Stimulated activated CD4-positive, alpha-beta T cell treated with anti-CD3 and anti-CD28 coated beads, Interleukin-15, amount 100 ng/mL, for 48 hours (primary cell): Measurements from ENCODE around the gene MYO6.
"Not testable (repeated sequence)": the region's sequence is repeated elsewhere in the genome, so short reads cannot be mapped to it uniquely, and the experiment has no call there.

Experiments
- DNase-seq, 2 donors: peaks; one replicate each; pipeline ENCODE4 v3.0.0-alpha.2; 2020; ENCODE audit warnings: low read depth in 2 of 2

MYO6 gene

GRCh38 chr6:75892384-75892783, 143.3 kb downstream of the MYO6 start:
- DNase-seq = no peak

- no peak for DNase-seq
These were observed 144.2 kb downstream of the MYO6 start for GRCh38 chr6:75893058-75893775.

- DNase-seq = no peak
These were observed 144.7 kb downstream of the MYO6 start for GRCh38 chr6:75893776-75894152.

GRCh38 chr6:75896526-75896925, 147.5 kb downstream of the MYO6 start:
- no peak for DNase-seq

- DNase-seq = not testable (repeated sequence)
These were observed 151.2 kb downstream of the MYO6 start for GRCh38 chr6:75900216-75900615.

GRCh38 chr6:75905129-75905528, 156.1 kb downstream of the MYO6 start:
- DNase-seq = not testable (repeated sequence)

GRCh38 chr6:75906871-75907270, 157.8 kb downstream of the MYO6 start:
- no peak for DNase-seq

- DNase-seq = no peak
These were observed 158.4 kb downstream of the MYO6 start for GRCh38 chr6:75907444-75907843.

- no peak for DNase-seq
These were observed 164.0 kb downstream of the MYO6 start for GRCh38 chr6:75913040-75913439.

- no peak for DNase-seq
These were observed 173.2 kb downstream of the MYO6 start for GRCh38 chr6:75922226-75922625.

- DNase-seq = no peak
These were observed 177.5 kb downstream of the MYO6 start for GRCh38 chr6:75926293-75927168.

GRCh38 chr6:75931011-75931680, 182.1 kb downstream of the MYO6 start:
- DNase-seq = no peak

- no peak for DNase-seq
These were observed 183.0 kb downstream of the MYO6 start for GRCh38 chr6:75932067-75932466.

- DNase-seq = no peak
These were observed 184.4 kb downstream of the MYO6 start for GRCh38 chr6:75933387-75933975.

- DNase-seq = peak in 1 of 2 donors; percentile 4
These were observed 185.8 kb downstream of the MYO6 start for GRCh38 chr6:75934643-75935472.

GRCh38 chr6:75935473-75935793, 186.4 kb downstream of the MYO6 start:
- DNase-seq = no peak

GRCh38 chr6:75936682-75937081, 187.6 kb downstream of the MYO6 start:
- no peak for DNase-seq

GRCh38 chr6:75937846-75938245, 188.8 kb downstream of the MYO6 start:
- DNase-seq = no peak

GRCh38 chr6:75940564-75940963, 191.5 kb downstream of the MYO6 start:
- no peak for DNase-seq

GRCh38 chr6:75941509-75941908, 192.5 kb downstream of the MYO6 start:
- no peak for DNase-seq

GRCh38 chr6:75943381-75943780, 194.3 kb downstream of the MYO6 start:
- no peak for DNase-seq
